Liver (tissue), 9 donors: ENCODE results near the gene FMN1. TPM values are rescaled to one million over a fixed set of nuclear protein-coding genes. Genes with fewer than 3 reads are reported as not detected.

Experiments used
- DNase-seq: peaks from one replicate; pipeline ENCODE4 v3.0.0-alpha.2; 2017; ENCODE audit warnings: low spot score
- H3K27ac ChIP-seq, 2 donors: one replicate each; pipeline ENCODE4 v1.7.0; 2013; ENCODE audit warnings: inconsistent platforms in 2 of 2, low read length in 2 of 2, control low read depth in 1 of 2, low read depth in 1 of 2, mild to moderate bottlenecking in 1 of 2
- H3K27me3 ChIP-seq, 4 donors: one replicate each; pipeline versions ENCODE4 v1.6.1 to v1.7.0; 2013; ENCODE audit warnings: low read length in 3 of 4, inconsistent platforms in 1 of 4, mild to moderate bottlenecking in 1 of 4, moderate library complexity in 1 of 4; ENCODE audit not compliant: control insufficient read depth in 4 of 4, insufficient read depth in 4 of 4
- H3K36me3 ChIP-seq, 4 donors: one replicate each; pipeline versions ENCODE4 v1.6.1 to v1.7.0; 2013; ENCODE audit warnings: low read length in 3 of 4, mild to moderate bottlenecking in 3 of 4, low read depth in 1 of 4, moderate library complexity in 1 of 4; ENCODE audit not compliant: control insufficient read depth in 4 of 4, insufficient read depth in 3 of 4
- H3K4me1 ChIP-seq, 4 donors: one replicate each; pipeline versions ENCODE4 v1.6.1 to v1.7.0; 2013; ENCODE audit warnings: low read length in 3 of 4, mild to moderate bottlenecking in 3 of 4, moderate library complexity in 1 of 4; ENCODE audit not compliant: control insufficient read depth in 4 of 4, insufficient read depth in 4 of 4
- H3K4me3 ChIP-seq, 3 donors: one replicate each; pipeline versions ENCODE4 v1.6.1 to v1.7.0; 2013; ENCODE audit warnings: low read length in 3 of 3, control low read depth in 1 of 3, low read depth in 1 of 3, mild to moderate bottlenecking in 1 of 3
- H3K9ac ChIP-seq, 2 donors: one replicate each; pipeline ENCODE4 v1.7.0; 2013; ENCODE audit warnings: low read length in 2 of 2, mild to moderate bottlenecking in 2 of 2, moderate library complexity in 2 of 2, control low read depth in 1 of 2, low read depth in 1 of 2
- H3K9me3 ChIP-seq, 4 donors: one replicate each; pipeline versions ENCODE4 v1.6.1 to v1.7.0; 2013; ENCODE audit warnings: low read length in 3 of 4; ENCODE audit not compliant: control insufficient read depth in 4 of 4
- EGR1 ChIP-seq, 2 donors: IDR thresholded peaks; 2 replicates each; pipeline ENCODE4 v1.6.1; 2016 to 2018; ENCODE audit warnings: antibody characterized with exemption in 2 of 2, low read depth in 2 of 2
- FOXA1 ChIP-seq: IDR thresholded peaks from 2 replicates; pipeline ENCODE4 v1.6.1; 2016; ENCODE audit warnings: antibody characterized with exemption
- FOXA2 ChIP-seq: IDR thresholded peaks from 2 replicates; pipeline ENCODE4 v1.6.1; 2016; ENCODE audit warnings: antibody characterized with exemption
- GABPA ChIP-seq, 2 donors: IDR thresholded peaks in 1 of 2; conservative IDR thresholded peaks in 1 of 2; 2 replicates each; pipeline ENCODE4 v1.6.1; 2016; ENCODE audit warnings: antibody characterized with exemption in 2 of 2, mild to moderate bottlenecking in 1 of 2, moderate library complexity in 1 of 2
- HNF4A ChIP-seq, 2 donors: conservative IDR thresholded peaks; 2 replicates each; pipeline ENCODE4 v1.6.1; 2016; ENCODE audit warnings: antibody characterized with exemption in 2 of 2, mild to moderate bottlenecking in 2 of 2
- HNF4G ChIP-seq: IDR thresholded peaks from 2 replicates; pipeline ENCODE4 v1.6.1; 2016; ENCODE audit warnings: antibody characterized with exemption
- JUND ChIP-seq, 2 donors: IDR thresholded peaks; 2 replicates each; pipeline ENCODE4 v1.6.1; 2016; ENCODE audit warnings: antibody characterized with exemption in 2 of 2
- NR2F2 ChIP-seq: IDR thresholded peaks from 2 replicates; pipeline ENCODE4 v1.6.1; 2016; ENCODE audit warnings: antibody characterized with exemption
- RAD21 ChIP-seq, 2 donors: IDR thresholded peaks; 2 replicates each; pipeline ENCODE4 v1.6.1; 2016; ENCODE audit warnings: antibody characterized with exemption in 2 of 2, mild to moderate bottlenecking in 2 of 2
- RXRA ChIP-seq, 2 donors: IDR thresholded peaks; 2 replicates each; pipeline ENCODE4 v1.6.1; 2017 to 2018; ENCODE audit warnings: antibody characterized with exemption in 2 of 2, mild to moderate bottlenecking in 1 of 2
- SP1 ChIP-seq: IDR thresholded peaks from 2 replicates; pipeline ENCODE4 v1.6.1; 2018; ENCODE audit warnings: antibody characterized with exemption, mild to moderate bottlenecking
- TAF1 ChIP-seq: conservative IDR thresholded peaks from 2 replicates; pipeline ENCODE4 v1.6.1; 2016; ENCODE audit warnings: antibody characterized with exemption, mild to moderate bottlenecking
- YY1 ChIP-seq: IDR thresholded peaks from 2 replicates; pipeline ENCODE4 v1.6.1; 2016; ENCODE audit warnings: antibody characterized with exemption, mild to moderate bottlenecking
- WGBS: extraction: QIAGEN DNeasy Blood & Tissue Kit; methylation state at CpG from one replicate; pipeline ENCODE4 v1.1.7; 2013; 5-methylcytosine and 5-hydroxymethylcytosine counted together
- polyA plus RNA-seq, 2 donors: library from polyadenylated mRNA; stranded (reverse) in 1 of 2; unstranded in 1 of 2; fragments of 200-250 nt in 1 of 2; fragments of >200 nt in 1 of 2; fragmentation: Nextera tagmentation in 1 of 2; extraction: Ambion mirVana in 1 of 2; gene quantifications; one replicate each; pipeline versions ENCODE4 v1.2.1 to v1.2.3, GENCODE V29; 2013 to 2015
- total RNA-seq, 2 donors: library from RNA; depleted of rRNA; stranded (reverse); fragments of >200 nt; gene quantifications; one replicate each; pipeline ENCODE4 v1.2.3, GENCODE V29; 2014
- TF ChIP-seq, protein P1 (sequence below): IDR thresholded peaks from 2 replicates; pipeline ENCODE4 v1.6.1; 2016; ENCODE audit warnings: antibody characterized with exemption
- TF ChIP-seq, protein P2 (sequence below): IDR thresholded peaks from 2 replicates; pipeline ENCODE4 v1.6.1; 2016; ENCODE audit warnings: antibody characterized with exemption, mild to moderate bottlenecking
- TF ChIP-seq, protein P3 (sequence below): IDR thresholded peaks from 2 replicates; pipeline ENCODE4 v1.6.1; 2016; ENCODE audit warnings: antibody characterized with exemption
- TF ChIP-seq, protein P4 (sequence below): IDR thresholded peaks from 2 replicates; pipeline ENCODE4 v1.6.1; 2016; ENCODE audit warnings: antibody characterized with exemption
- TF ChIP-seq, protein P5 (sequence below): fragments of 150-350 bp; IDR thresholded peaks from 2 replicates; pipeline ENCODE4 v1.5.1; 2017; ENCODE audit warnings: improper control_type of control experiment, low read depth, low read length; ENCODE audit not compliant: missing input control
- donor health status: healthy.
- donor health status: healthy.
- donor health status: healthy.
- donor health status: healthy.
- donor health status: healthy.

The FMN1 gene
- total and polyA plus RNA-seq, 4 donors, result 0.21 to 5.4 (median 0.53) TPM

DNA sequence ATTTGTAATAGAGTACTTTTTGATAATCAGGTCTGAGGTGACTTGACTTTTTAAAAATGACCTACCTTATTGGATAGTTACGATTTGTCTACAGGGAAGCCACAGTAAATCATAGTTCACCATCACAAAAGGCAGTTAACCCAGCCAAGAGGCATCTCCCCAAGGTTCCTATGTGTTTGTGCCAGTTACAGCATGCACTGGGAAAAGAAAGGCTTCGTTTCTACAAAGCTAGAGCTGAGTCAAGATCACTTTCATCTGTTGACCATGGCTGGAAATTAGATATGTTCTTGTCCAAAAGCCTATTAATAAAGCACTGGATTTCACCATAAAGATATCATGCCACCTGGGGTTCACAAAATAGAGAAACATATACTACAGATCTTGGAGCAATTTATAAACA is 336.8 kb downstream of the FMN1 start:
- DNase-seq, result no peak
- Histone ChIP-seq H3K9ac (no peak overlapping the region), H3K4me3 (no peak overlapping the region), H3K4me1 (no peaks in the 10 kb centered on the region), H3K27me3 (no peaks in the 10 kb centered on the region), H3K9me3 (no peaks in the 10 kb centered on the region), H3K27ac (no peak overlapping the region), H3K36me3 (no peaks in the 10 kb centered on the region)
- TF ChIP-seq FOXA2, result no peak
- no peak for TF ChIP-seq GABPA (IDR thresholded peaks at IDR 0.05 in 1 of 2, conservative IDR thresholded peaks at IDR 0.05 in 1 of 2)
- no peak for TF ChIP-seq HNF4G
- TF ChIP-seq YY1, result no peak
- TF ChIP-seq RAD21 (IDR thresholded peaks at IDR 0.05), result no peak
- TF ChIP-seq SP1, result no peak
- no peak for TF ChIP-seq HNF4A (conservative IDR thresholded peaks at IDR 0.05)
- TF ChIP-seq RXRA (IDR thresholded peaks at IDR 0.05), result no peak
- TF ChIP-seq, protein P1, sequence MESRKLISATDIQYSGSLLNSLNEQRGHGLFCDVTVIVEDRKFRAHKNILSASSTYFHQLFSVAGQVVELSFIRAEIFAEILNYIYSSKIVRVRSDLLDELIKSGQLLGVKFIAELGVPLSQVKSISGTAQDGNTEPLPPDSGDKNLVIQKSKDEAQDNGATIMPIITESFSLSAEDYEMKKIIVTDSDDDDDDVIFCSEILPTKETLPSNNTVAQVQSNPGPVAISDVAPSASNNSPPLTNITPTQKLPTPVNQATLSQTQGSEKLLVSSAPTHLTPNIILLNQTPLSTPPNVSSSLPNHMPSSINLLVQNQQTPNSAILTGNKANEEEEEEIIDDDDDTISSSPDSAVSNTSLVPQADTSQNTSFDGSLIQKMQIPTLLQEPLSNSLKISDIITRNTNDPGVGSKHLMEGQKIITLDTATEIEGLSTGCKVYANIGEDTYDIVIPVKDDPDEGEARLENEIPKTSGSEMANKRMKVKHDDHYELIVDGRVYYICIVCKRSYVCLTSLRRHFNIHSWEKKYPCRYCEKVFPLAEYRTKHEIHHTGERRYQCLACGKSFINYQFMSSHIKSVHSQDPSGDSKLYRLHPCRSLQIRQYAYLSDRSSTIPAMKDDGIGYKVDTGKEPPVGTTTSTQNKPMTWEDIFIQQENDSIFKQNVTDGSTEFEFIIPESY, result no peak
- no peak for TF ChIP-seq TAF1
- 76% methylated on average over 2 of the region's 2 CpGs for whole genome bisulfite sequencing

DNA sequence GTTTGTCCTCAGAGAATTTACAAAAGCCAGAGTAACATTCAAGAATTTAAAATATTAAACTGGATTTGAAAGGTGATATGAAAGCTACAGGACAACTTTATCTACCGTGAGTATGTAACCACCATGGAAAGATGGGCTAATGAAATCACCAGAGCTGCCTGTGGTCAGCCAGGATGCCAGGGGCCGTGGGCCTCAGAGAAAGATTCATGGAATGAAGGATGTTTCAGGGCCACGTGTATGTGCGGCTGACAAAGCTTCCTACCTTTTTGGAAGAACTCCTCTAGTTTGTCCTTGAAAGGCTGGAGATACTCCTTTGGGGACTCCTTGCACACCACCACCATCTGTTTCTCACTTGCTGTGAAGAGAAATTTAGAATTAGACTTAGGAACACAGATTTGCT is 337.8 kb downstream of the FMN1 start:
- H3K9ac ChIP-seq, result no peak overlapping the region
- WGBS, result 77% methylated on average over 4 of the region's 4 CpGs
- no peaks in the 10 kb centered on the region for H3K27me3 ChIP-seq
- TF ChIP-seq HNF4A (conservative IDR thresholded peaks at IDR 0.05) (no peak), HNF4G (no peak), TAF1 (no peak), RAD21 (IDR thresholded peaks at IDR 0.05) (no peak), EGR1 (IDR thresholded peaks at IDR 0.05; ENCODE audit: low read depth in 2 of 2) (no peak), YY1 (no peak), JUND (IDR thresholded peaks at IDR 0.05) (no peak), NR2F2 (no peak), SP1 (no peak), GABPA (IDR thresholded peaks at IDR 0.05 in 1 of 2, conservative IDR thresholded peaks at IDR 0.05 in 1 of 2) (no peak), RXRA (IDR thresholded peaks at IDR 0.05) (no peak), FOXA2 (no peak), FOXA1 (no peak)
- TF ChIP-seq, protein P1, result no peak
- TF ChIP-seq, protein P2, sequence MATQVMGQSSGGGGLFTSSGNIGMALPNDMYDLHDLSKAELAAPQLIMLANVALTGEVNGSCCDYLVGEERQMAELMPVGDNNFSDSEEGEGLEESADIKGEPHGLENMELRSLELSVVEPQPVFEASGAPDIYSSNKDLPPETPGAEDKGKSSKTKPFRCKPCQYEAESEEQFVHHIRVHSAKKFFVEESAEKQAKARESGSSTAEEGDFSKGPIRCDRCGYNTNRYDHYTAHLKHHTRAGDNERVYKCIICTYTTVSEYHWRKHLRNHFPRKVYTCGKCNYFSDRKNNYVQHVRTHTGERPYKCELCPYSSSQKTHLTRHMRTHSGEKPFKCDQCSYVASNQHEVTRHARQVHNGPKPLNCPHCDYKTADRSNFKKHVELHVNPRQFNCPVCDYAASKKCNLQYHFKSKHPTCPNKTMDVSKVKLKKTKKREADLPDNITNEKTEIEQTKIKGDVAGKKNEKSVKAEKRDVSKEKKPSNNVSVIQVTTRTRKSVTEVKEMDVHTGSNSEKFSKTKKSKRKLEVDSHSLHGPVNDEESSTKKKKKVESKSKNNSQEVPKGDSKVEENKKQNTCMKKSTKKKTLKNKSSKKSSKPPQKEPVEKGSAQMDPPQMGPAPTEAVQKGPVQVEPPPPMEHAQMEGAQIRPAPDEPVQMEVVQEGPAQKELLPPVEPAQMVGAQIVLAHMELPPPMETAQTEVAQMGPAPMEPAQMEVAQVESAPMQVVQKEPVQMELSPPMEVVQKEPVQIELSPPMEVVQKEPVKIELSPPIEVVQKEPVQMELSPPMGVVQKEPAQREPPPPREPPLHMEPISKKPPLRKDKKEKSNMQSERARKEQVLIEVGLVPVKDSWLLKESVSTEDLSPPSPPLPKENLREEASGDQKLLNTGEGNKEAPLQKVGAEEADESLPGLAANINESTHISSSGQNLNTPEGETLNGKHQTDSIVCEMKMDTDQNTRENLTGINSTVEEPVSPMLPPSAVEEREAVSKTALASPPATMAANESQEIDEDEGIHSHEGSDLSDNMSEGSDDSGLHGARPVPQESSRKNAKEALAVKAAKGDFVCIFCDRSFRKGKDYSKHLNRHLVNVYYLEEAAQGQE, result no peak
- TF ChIP-seq, protein P3, sequence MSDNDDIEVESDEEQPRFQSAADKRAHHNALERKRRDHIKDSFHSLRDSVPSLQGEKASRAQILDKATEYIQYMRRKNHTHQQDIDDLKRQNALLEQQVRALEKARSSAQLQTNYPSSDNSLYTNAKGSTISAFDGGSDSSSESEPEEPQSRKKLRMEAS, result no peak
- TF ChIP-seq, protein P4, sequence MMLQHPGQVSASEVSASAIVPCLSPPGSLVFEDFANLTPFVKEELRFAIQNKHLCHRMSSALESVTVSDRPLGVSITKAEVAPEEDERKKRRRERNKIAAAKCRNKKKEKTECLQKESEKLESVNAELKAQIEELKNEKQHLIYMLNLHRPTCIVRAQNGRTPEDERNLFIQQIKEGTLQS, result no peak
- TF ChIP-seq, protein P5, sequence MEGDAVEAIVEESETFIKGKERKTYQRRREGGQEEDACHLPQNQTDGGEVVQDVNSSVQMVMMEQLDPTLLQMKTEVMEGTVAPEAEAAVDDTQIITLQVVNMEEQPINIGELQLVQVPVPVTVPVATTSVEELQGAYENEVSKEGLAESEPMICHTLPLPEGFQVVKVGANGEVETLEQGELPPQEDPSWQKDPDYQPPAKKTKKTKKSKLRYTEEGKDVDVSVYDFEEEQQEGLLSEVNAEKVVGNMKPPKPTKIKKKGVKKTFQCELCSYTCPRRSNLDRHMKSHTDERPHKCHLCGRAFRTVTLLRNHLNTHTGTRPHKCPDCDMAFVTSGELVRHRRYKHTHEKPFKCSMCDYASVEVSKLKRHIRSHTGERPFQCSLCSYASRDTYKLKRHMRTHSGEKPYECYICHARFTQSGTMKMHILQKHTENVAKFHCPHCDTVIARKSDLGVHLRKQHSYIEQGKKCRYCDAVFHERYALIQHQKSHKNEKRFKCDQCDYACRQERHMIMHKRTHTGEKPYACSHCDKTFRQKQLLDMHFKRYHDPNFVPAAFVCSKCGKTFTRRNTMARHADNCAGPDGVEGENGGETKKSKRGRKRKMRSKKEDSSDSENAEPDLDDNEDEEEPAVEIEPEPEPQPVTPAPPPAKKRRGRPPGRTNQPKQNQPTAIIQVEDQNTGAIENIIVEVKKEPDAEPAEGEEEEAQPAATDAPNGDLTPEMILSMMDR, result no peak
- no peak overlapping the region for H3K4me3 ChIP-seq
- no peaks in the 10 kb centered on the region for H3K4me1 ChIP-seq
- no peak overlapping the region for H3K27ac ChIP-seq
- no peaks in the 10 kb centered on the region for H3K9me3 ChIP-seq
- no peak for DNase-seq
- H3K36me3 ChIP-seq, result no peaks in the 10 kb centered on the region
